Neutrophil (primary cell): Measurements from ENCODE around the gene SAE1.

Experiments used
- H3K27ac ChIP-seq: fragments of 200-600 bp; sonication (generic); 2 replicates; pipeline ENCODE4 v1.5.1; 2016; ENCODE audit warnings: mild to moderate bottlenecking, moderate library complexity
- H3K27me3 ChIP-seq: fragments of 200-600 bp; sonication (generic); 2 replicates; pipeline ENCODE4 v1.6.0; 2016; ENCODE audit warnings: mild to moderate bottlenecking
- H3K36me3 ChIP-seq: fragments of 200-600 bp; sonication (generic); 2 replicates; pipeline ENCODE4 v1.5.1; 2017
- H3K4me1 ChIP-seq, 2 experiments: fragments of 200-600 bp in 1 of 2; sonication (generic) in 1 of 2; 1 replicate in 1 of 2; 2 replicates in 1 of 2; pipeline versions ENCODE4 v1.5.1 to v1.6.1; 2013 to 2016; ENCODE audit warnings: low read depth in 1 of 2, low read length in 1 of 2, mild to moderate bottlenecking in 1 of 2, moderate library complexity in 1 of 2; ENCODE audit not compliant: control insufficient read depth in 1 of 2, insufficient read depth in 1 of 2
- H3K4me3 ChIP-seq, 2 experiments: fragments of 200-600 bp in 1 of 2; sonication (generic) in 1 of 2; 1 replicate in 1 of 2; 2 replicates in 1 of 2; pipeline ENCODE4 v1.5.1; 2013 to 2016; ENCODE audit warnings: low read depth in 1 of 2, low read length in 1 of 2, mild to moderate bottlenecking in 1 of 2, moderate library complexity in 1 of 2
- H3K9me3 ChIP-seq: fragments of 200-600 bp; sonication (generic); 2 replicates; pipeline ENCODE4 v1.5.1; 2016
- TF ChIP-seq, protein P1 (sequence below): fragments of 200-600 bp; sonication (generic); IDR thresholded peaks from 2 replicates; pipeline ENCODE4 v1.5.1; 2016; ENCODE audit warnings: antibody characterized with exemption

SAE1 gene

GRCh38 chr19:47200530-47200929 is 69.9 kb downstream of the SAE1 start:
- Histone ChIP-seq H3K27me3 (no peaks in the 10 kb centered on the region), H3K4me3 (no peak overlapping the region), H3K9me3 (no peaks in the 10 kb centered on the region), H3K36me3 (peaks cover 51% of the 10 kb centered on the region), H3K4me1 (no peaks in the 10 kb centered on the region), H3K27ac (no peak overlapping the region)
- TF ChIP-seq, protein P1, sequence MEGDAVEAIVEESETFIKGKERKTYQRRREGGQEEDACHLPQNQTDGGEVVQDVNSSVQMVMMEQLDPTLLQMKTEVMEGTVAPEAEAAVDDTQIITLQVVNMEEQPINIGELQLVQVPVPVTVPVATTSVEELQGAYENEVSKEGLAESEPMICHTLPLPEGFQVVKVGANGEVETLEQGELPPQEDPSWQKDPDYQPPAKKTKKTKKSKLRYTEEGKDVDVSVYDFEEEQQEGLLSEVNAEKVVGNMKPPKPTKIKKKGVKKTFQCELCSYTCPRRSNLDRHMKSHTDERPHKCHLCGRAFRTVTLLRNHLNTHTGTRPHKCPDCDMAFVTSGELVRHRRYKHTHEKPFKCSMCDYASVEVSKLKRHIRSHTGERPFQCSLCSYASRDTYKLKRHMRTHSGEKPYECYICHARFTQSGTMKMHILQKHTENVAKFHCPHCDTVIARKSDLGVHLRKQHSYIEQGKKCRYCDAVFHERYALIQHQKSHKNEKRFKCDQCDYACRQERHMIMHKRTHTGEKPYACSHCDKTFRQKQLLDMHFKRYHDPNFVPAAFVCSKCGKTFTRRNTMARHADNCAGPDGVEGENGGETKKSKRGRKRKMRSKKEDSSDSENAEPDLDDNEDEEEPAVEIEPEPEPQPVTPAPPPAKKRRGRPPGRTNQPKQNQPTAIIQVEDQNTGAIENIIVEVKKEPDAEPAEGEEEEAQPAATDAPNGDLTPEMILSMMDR = no peak

GRCh38 chr19:47203254-47203653 is 72.6 kb downstream of the SAE1 start:
- peaks cover 55% of the 10 kb centered on the region for H3K36me3 ChIP-seq

GRCh38 chr19:47209319-47210179 is 78.9 kb downstream of the SAE1 start:
- no peak overlapping the region for H3K27ac ChIP-seq
- H3K36me3 ChIP-seq = peaks cover 33% of the 10 kb centered on the region

More at GRCh38 chr19:47203254-47203653, 72.6 kb downstream of the SAE1 start:
- Histone ChIP-seq H3K27me3 (no peaks in the 10 kb centered on the region), H3K9me3 (no peaks in the 10 kb centered on the region), H3K4me1 (no peaks in the 10 kb centered on the region), H3K27ac (no peak overlapping the region), H3K4me3 (no peak overlapping the region)
- TF ChIP-seq, protein P1 = no peak

DNA sequence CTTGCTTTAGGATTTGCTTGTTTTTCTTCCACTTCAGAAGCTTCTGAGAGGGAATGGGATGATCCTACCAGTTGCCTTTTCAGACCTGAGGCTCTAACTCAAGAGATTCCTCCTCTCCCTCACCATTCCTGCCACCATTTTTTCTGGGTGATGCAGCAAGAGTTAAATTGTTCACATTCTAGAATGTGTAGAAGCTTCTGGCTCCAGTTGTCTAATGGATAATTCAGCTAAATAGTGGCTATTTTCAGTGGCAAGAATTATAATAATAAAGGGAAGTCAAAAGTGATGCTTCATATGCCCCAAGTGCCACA is 79.5 kb downstream of the SAE1 start:
- Histone ChIP-seq H3K27ac (peak overlapping the region; percentile 46), H3K9me3 (no peaks in the 10 kb centered on the region), H3K27me3 (no peaks in the 10 kb centered on the region), H3K4me3 (no peak overlapping the region), H3K36me3 (peaks cover 29% of the 10 kb centered on the region), H3K4me1 (peaks cover 9 to 10% of the 10 kb centered on the region in 2 experiments)
- TF ChIP-seq, protein P1 = no peak

More at GRCh38 chr19:47209319-47210179, 78.9 kb downstream of the SAE1 start:
- Histone ChIP-seq H3K4me1 (peaks cover 9 to 10% of the 10 kb centered on the region in 2 experiments), H3K4me3 (no peak overlapping the region), H3K9me3 (no peaks in the 10 kb centered on the region), H3K27me3 (no peaks in the 10 kb centered on the region)
- TF ChIP-seq, protein P1 = no peak

GRCh38 chr19:47210689-47211316 is 80.2 kb downstream of the SAE1 start:
- Histone ChIP-seq H3K27ac (peak overlapping the region; percentile 46), H3K9me3 (no peaks in the 10 kb centered on the region), H3K36me3 (peaks cover 23% of the 10 kb centered on the region), H3K4me1 (peaks cover 9 to 10% of the 10 kb centered on the region in 2 experiments), H3K27me3 (no peaks in the 10 kb centered on the region), H3K4me3 (peak overlapping the region in 1 of 2 experiments; percentile 44)
- TF ChIP-seq, protein P1 = peak; percentile 96
